ENCODE results near the gene KCNH6. TPM values are rescaled to one million over a fixed set of nuclear protein-coding genes. Genes with fewer than 3 reads are reported as not detected.

Gene KCNH6
- total and polyA plus RNA-seq, 9 of the 15 experiments (the other 6 are each of a cell fraction or from before 2014, with no cell fraction given): not detected

DNA sequence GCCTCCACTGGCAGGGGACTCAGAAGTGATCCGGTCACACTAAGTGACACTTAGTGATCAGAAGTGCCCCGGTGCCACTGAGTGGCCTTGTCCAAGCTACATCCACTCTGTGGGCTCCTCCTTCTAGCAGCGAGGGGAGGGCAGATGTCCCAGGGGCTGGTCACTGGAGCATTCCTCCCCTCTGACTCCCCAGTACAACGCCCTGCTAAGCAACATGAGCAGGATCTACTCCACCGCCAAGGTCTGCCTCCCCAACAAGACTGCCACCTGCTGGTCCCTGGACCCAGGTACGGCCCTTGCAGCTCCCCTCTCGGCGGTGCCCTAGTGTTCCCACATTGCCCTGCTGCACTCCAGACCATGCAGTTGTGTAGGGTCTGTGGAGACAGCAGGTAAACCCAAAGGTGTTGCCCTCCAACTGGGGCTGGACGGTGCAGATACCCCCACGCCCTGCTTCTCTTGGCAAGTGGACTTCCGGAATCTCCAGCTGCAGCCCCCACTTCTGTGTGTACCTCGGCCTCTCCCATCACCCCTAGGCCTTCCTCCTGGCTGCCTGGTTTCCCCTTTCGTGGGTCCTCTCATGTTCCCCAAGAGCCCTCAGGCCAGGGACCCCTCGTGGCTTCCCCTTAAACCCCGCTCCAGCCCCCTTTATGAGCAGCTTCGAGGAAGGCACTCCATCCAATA lies 44.2 kb upstream of the KCNH6 start (continued):
- TF ChIP-seq CBX2 (IDR thresholded peaks at IDR 0.05; ENCODE audit: insufficient read depth, low read length, poor library complexity, severe bottlenecking): no peak
- no peak for TF ChIP-seq CHCHD3 (CRISPR knock-in tag; IDR thresholded peaks at IDR 0.05)
- no peak for TF ChIP-seq PHF21A (IDR thresholded peaks at IDR 0.05; ENCODE audit: borderline replicate concordance, low read depth)
- TF ChIP-seq ZNF586 (CRISPR knock-in tag; conservative IDR thresholded peaks at IDR 0.05): no peak
- no peak for TF ChIP-seq MCM3 (IDR thresholded peaks at IDR 0.05)
- no peak for TF ChIP-seq PCBP2 (IDR thresholded peaks at IDR 0.05; ENCODE audit: low read depth, low read length, poor library complexity, severe bottlenecking)
- no peak for TF ChIP-seq SRSF7 (optimal IDR thresholded peaks at IDR 0.05; ENCODE audit: low read depth, low read length)
- TF ChIP-seq E2F3 (CRISPR knock-in tag; IDR thresholded peaks at IDR 0.05): no peak
- no peak for TF ChIP-seq XRCC3 (IDR thresholded peaks at IDR 0.05)
- TF ChIP-seq MTA2 (IDR thresholded peaks at IDR 0.05; ENCODE audit: low read depth): no peak
- TF ChIP-seq CHD7 (IDR thresholded peaks at IDR 0.05; ENCODE audit: low read depth, low read length): no peak
- no peak for TF ChIP-seq RHOXF2B (CRISPR knock-in tag; conservative IDR thresholded peaks at IDR 0.05)
- TF ChIP-seq RBM22 (IDR thresholded peaks at IDR 0.05; ENCODE audit: low read depth, low read length, poor library complexity, severe bottlenecking): no peak
- TF ChIP-seq, protein P1, sequence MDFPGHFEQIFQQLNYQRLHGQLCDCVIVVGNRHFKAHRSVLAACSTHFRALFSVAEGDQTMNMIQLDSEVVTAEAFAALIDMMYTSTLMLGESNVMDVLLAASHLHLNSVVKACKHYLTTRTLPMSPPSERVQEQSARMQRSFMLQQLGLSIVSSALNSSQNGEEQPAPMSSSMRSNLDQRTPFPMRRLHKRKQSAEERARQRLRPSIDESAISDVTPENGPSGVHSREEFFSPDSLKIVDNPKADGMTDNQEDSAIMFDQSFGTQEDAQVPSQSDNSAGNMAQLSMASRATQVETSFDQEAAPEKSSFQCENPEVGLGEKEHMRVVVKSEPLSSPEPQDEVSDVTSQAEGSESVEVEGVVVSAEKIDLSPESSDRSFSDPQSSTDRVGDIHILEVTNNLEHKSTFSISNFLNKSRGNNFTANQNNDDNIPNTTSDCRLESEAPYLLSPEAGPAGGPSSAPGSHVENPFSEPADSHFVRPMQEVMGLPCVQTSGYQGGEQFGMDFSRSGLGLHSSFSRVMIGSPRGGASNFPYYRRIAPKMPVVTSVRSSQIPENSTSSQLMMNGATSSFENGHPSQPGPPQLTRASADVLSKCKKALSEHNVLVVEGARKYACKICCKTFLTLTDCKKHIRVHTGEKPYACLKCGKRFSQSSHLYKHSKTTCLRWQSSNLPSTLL (IDR thresholded peaks at IDR 0.05): no peak
- no peak for TF ChIP-seq ZNF324 (CRISPR knock-in tag; IDR thresholded peaks at IDR 0.05)
- no peak for TF ChIP-seq ZNF12 (CRISPR knock-in tag; IDR thresholded peaks at IDR 0.05)
- no peak for TF ChIP-seq FOXP1 (CRISPR knock-in tag; IDR thresholded peaks at IDR 0.05)
